HG03521 (cell line): ENCODE results near the gene SPAAR.
"Not testable (repeated sequence)": the region's sequence is repeated elsewhere in the genome, so short reads cannot be mapped to it uniquely, and the experiment has no call there.

Experiments used
- ATAC-seq: cut with Tn5 transposase; IDR thresholded peaks from one replicate; pipeline ENCODE4 v1.9.1; 2021; ENCODE audit warnings: mild to moderate bottlenecking, moderate library complexity; ENCODE audit not compliant: unreplicated experiment

SPAAR gene

GRCh38 chr9:35903049-35903448 lies 6.2 kb upstream of the SPAAR start:
- ATAC-seq: no peak

GRCh38 chr9:35904338-35904737 lies 5.0 kb upstream of the SPAAR start:
- ATAC-seq: no peak

GRCh38 chr9:35905051-35905781 lies 4.1 kb upstream of the SPAAR start:
- no peak for ATAC-seq

- ATAC-seq: no peak
These were observed 3.2 kb upstream of the SPAAR start, which contains the start of gene HRCT1 for GRCh38 chr9:35905912-35906679. HRCT1 (plus strand) TSS chr9:35906202; CDS start chr9:35906288, 86 bp downstream.

GRCh38 chr9:35906923-35907699 lies 2.2 kb upstream of the SPAAR start:
- no peak for ATAC-seq

GRCh38 chr9:35907711-35908503 lies 1.4 kb upstream of the SPAAR start:
- ATAC-seq: no peak

- no peak for ATAC-seq
These were observed 675 bp upstream of the SPAAR start for GRCh38 chr9:35908504-35909125.

GRCh38 chr9:35909687-35910612 lies 660 bp downstream of the SPAAR start:
- ATAC-seq: no peak

GRCh38 chr9:35910613-35911359 lies 1.5 kb downstream of the SPAAR start:
- ATAC-seq: no peak

GRCh38 chr9:35911690-35912089 lies 2.4 kb downstream of the SPAAR start:
- ATAC-seq: no peak

GRCh38 chr9:35912791-35913400 lies 3.6 kb downstream of the SPAAR start:
- ATAC-seq: no peak

GRCh38 chr9:35913429-35913828 lies 4.1 kb downstream of the SPAAR start:
- not testable (repeated sequence) for ATAC-seq

- ATAC-seq: no peak
These were observed 5.1 kb downstream of the SPAAR start for GRCh38 chr9:35914301-35914807.

- no peak for ATAC-seq
These were observed 6.5 kb downstream of the SPAAR start for GRCh38 chr9:35915681-35916294.

GRCh38 chr9:35917261-35917660 lies 8.0 kb downstream of the SPAAR start:
- ATAC-seq: no peak

GRCh38 chr9:35918780-35919179 lies 9.5 kb downstream of the SPAAR start:
- no peak for ATAC-seq
